Activated naive CD8-positive, alpha-beta T cell (primary cell): ENCODE measurements around the gene EPHA6.

Source experiments
- H3K27ac Mint-ChIP-seq: one replicate; pipeline ENCODE4 v1.8.0; 2021; ENCODE audit warnings: mixed read lengths
- H3K27me3 Mint-ChIP-seq: one replicate; pipeline ENCODE4 v1.8.0; 2021; ENCODE audit warnings: mixed read lengths
- H3K36me3 Mint-ChIP-seq: one replicate; pipeline ENCODE4 v1.8.0; 2021; ENCODE audit warnings: mixed read lengths
- H3K4me1 Mint-ChIP-seq: one replicate; pipeline ENCODE4 v1.8.0; 2021; ENCODE audit warnings: low read depth, mixed read lengths
- H3K4me3 Mint-ChIP-seq: one replicate; pipeline ENCODE4 v1.8.0; 2021; ENCODE audit warnings: mild to moderate bottlenecking, mixed read lengths
- H3K9me3 Mint-ChIP-seq: one replicate; pipeline ENCODE4 v1.8.0; 2021; ENCODE audit warnings: low read depth, mixed read lengths

The EPHA6 gene

GRCh38 chr3:97692831-97693230, 878.4 kb downstream of the EPHA6 start:
- no peaks in the 10 kb centered on the region for H3K9me3 Mint-ChIP-seq
- peaks cover 8% of the 10 kb centered on the region for H3K27me3 Mint-ChIP-seq
- H3K4me1 Mint-ChIP-seq: no peaks in the 10 kb centered on the region
- H3K36me3 Mint-ChIP-seq: no peaks in the 10 kb centered on the region
- no peak overlapping the region for H3K4me3 Mint-ChIP-seq
- H3K27ac Mint-ChIP-seq: no peak overlapping the region

- no peak overlapping the region for H3K4me3 Mint-ChIP-seq
- no peak overlapping the region for H3K27ac Mint-ChIP-seq
- H3K9me3 Mint-ChIP-seq: no peaks in the 10 kb centered on the region
- H3K36me3 Mint-ChIP-seq: no peaks in the 10 kb centered on the region
- peaks cover 6% of the 10 kb centered on the region for H3K27me3 Mint-ChIP-seq
- H3K4me1 Mint-ChIP-seq: no peaks in the 10 kb centered on the region
Observed at GRCh38 chr3:97694876-97695275, 880.5 kb downstream of the EPHA6 start.

GRCh38 chr3:97698691-97699090, 884.3 kb downstream of the EPHA6 start:
- H3K36me3 Mint-ChIP-seq: no peaks in the 10 kb centered on the region
- no peaks in the 10 kb centered on the region for H3K4me1 Mint-ChIP-seq
- H3K27me3 Mint-ChIP-seq: peaks cover 4% of the 10 kb centered on the region
- no peak overlapping the region for H3K27ac Mint-ChIP-seq
- H3K4me3 Mint-ChIP-seq: no peak overlapping the region
- H3K9me3 Mint-ChIP-seq: no peaks in the 10 kb centered on the region

DNA sequence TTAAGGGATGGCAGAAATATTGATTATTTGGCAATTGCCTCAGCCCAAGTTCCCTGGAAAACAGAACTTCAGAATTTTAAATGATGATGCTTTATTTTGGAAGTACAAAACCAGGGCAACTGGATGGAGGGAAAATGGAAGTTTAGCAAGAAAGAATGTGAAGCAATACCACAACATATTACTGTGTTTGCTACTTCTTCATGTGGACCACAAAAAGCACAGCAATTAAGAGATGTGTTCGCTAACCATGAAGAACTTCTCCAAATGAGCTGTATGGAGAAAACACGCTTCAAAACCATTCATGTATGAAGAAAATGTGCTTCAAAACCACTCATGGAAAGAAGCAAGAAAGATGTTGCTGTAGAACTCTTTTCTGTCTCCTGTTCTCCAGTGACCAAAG, 885.5 kb downstream of the EPHA6 start:
- no peaks in the 10 kb centered on the region for H3K4me1 Mint-ChIP-seq
- H3K4me3 Mint-ChIP-seq: no peak overlapping the region
- H3K36me3 Mint-ChIP-seq: no peaks in the 10 kb centered on the region
- H3K27ac Mint-ChIP-seq: no peak overlapping the region
- no peaks in the 10 kb centered on the region for H3K9me3 Mint-ChIP-seq
- H3K27me3 Mint-ChIP-seq: peaks cover 2% of the 10 kb centered on the region

- Mint-ChIP-seq H3K4me3 (no peak overlapping the region), H3K36me3 (no peaks in the 10 kb centered on the region), H3K27ac (no peak overlapping the region), H3K27me3 (peaks cover 6% of the 10 kb centered on the region), H3K9me3 (no peaks in the 10 kb centered on the region), H3K4me1 (no peaks in the 10 kb centered on the region)
Observed at GRCh38 chr3:97705764-97706163, 891.4 kb downstream of the EPHA6 start.

- Mint-ChIP-seq H3K4me3 (no peak overlapping the region), H3K27ac (no peak overlapping the region), H3K27me3 (peaks cover 6% of the 10 kb centered on the region), H3K4me1 (no peaks in the 10 kb centered on the region), H3K36me3 (no peaks in the 10 kb centered on the region), H3K9me3 (no peaks in the 10 kb centered on the region)
Observed at GRCh38 chr3:97706226-97706625, 891.8 kb downstream of the EPHA6 start.

- H3K9me3 Mint-ChIP-seq: no peaks in the 10 kb centered on the region
Observed at GRCh38 chr3:97711654-97712053, 897.3 kb downstream of the EPHA6 start.

DNA sequence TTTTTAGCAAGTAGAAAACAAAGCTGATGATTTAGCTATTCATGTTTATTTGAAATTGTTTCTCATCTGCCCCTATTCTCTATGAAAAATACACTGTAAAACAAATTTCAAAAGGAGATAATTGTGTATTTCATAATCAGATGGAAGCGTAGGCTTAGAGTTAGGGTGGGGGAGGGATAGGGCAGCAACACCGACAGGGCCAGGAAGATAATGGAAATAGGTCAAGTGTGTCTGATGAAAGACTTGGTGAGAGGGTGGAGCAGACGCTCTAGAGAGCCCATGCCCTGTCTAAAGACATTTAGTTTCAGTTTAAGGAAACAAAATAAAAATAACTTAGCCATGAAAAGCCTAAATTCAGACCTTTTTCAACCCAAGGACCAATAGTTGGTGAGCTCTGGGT, 898.5 kb downstream of the EPHA6 start:
- Mint-ChIP-seq H3K27ac (no peak overlapping the region), H3K4me1 (no peaks in the 10 kb centered on the region), H3K9me3 (no peaks in the 10 kb centered on the region), H3K4me3 (no peak overlapping the region), H3K36me3 (no peaks in the 10 kb centered on the region), H3K27me3 (peaks cover 12% of the 10 kb centered on the region)

More at GRCh38 chr3:97711654-97712053, 897.3 kb downstream of the EPHA6 start:
- Mint-ChIP-seq H3K36me3 (no peaks in the 10 kb centered on the region), H3K4me1 (no peaks in the 10 kb centered on the region), H3K4me3 (no peak overlapping the region), H3K27me3 (peaks cover 14% of the 10 kb centered on the region), H3K27ac (no peak overlapping the region)

GRCh38 chr3:97713634-97714033, 899.2 kb downstream of the EPHA6 start:
- Mint-ChIP-seq H3K27ac (no peak overlapping the region), H3K4me3 (no peak overlapping the region), H3K4me1 (no peaks in the 10 kb centered on the region), H3K36me3 (no peaks in the 10 kb centered on the region), H3K27me3 (peaks cover 12% of the 10 kb centered on the region), H3K9me3 (no peaks in the 10 kb centered on the region)

DNA sequence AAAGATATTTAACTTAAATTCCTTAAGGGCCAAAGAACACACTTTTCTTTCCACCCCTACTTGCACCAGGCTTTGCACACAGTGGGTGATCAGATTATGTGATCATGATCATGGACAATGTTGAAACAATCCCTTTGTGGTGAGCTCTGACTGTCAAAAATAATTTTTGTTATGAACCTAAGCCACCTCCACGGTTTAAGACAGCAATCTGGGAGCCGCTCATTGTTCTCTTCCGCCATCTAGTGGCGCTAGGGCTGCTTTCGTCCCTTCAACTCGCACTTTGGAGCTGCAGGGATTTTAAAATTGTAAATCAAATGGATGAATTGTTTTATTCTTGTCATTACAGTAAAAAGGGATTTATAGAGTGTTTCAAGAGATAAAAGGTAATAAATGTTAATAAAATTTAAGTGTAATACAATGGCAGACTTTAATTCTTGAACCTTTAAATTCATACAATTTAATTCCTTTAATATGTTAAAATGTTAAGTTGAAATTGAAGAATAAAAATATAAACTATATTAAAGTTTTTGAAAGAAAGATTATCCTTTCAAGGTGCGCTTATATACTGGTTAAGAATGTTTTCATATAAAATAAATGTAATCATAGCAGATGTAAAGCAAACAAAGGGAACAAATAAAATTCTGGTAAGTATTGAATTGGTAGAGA, 904.9 kb downstream of the EPHA6 start:
- Mint-ChIP-seq H3K36me3 (no peaks in the 10 kb centered on the region), H3K9me3 (no peaks in the 10 kb centered on the region), H3K4me3 (peak overlapping the region; percentile 10), H3K27me3 (peaks cover 3% of the 10 kb centered on the region), H3K27ac (no peak overlapping the region), H3K4me1 (no peaks in the 10 kb centered on the region)

DNA sequence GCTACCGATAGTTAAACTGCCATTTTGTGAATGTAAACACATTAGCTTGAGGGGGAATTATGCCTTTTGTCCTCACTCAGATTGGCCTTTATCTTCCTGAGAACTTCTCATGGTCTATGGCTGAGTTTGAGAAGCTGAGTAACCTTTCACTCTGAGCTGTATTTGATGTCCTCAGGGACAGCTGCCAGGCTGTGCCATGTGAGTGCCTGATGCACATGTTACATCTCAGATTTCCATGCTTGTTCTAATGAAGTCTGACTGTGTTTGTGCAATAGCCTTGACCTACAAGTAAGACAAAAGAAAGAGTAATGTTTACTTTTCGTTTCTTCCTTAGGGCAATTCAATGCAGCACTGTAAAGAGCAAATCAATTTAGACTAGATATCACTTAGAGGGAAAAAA, 906.0 kb downstream of the EPHA6 start:
- Mint-ChIP-seq H3K27ac (no peak overlapping the region), H3K36me3 (no peaks in the 10 kb centered on the region), H3K4me3 (no peak overlapping the region), H3K9me3 (no peaks in the 10 kb centered on the region), H3K27me3 (peaks cover 3% of the 10 kb centered on the region), H3K4me1 (no peaks in the 10 kb centered on the region)

- H3K4me3 Mint-ChIP-seq: no peak overlapping the region
- H3K9me3 Mint-ChIP-seq: no peaks in the 10 kb centered on the region
- H3K4me1 Mint-ChIP-seq: no peaks in the 10 kb centered on the region
- H3K36me3 Mint-ChIP-seq: no peaks in the 10 kb centered on the region
- H3K27ac Mint-ChIP-seq: no peak overlapping the region
- H3K27me3 Mint-ChIP-seq: no peaks in the 10 kb centered on the region
Observed at GRCh38 chr3:97721446-97721845, 907.1 kb downstream of the EPHA6 start.

DNA sequence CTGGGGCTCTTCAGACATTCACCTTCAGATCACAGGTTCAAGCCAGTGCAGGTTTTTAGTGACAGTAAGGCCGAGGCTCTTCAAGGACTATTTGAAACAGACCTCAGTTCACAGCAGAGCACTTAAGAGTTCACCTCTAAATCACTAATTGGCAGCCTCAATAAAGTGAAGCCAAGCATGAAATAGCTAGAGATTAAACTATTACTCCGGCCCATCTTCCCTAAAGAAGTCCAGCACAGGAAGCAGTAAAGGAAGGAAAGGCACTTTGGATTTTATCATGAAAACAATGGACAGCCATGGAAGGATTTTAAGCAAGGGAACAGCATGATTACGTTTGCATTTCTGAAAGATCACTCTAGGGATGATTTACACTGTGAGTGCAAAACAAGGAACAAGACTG, 922.5 kb downstream of the EPHA6 start:
- Mint-ChIP-seq H3K4me3 (no peak overlapping the region), H3K27me3 (peaks cover 8% of the 10 kb centered on the region), H3K36me3 (no peaks in the 10 kb centered on the region), H3K27ac (no peak overlapping the region), H3K9me3 (no peaks in the 10 kb centered on the region), H3K4me1 (no peaks in the 10 kb centered on the region)

DNA sequence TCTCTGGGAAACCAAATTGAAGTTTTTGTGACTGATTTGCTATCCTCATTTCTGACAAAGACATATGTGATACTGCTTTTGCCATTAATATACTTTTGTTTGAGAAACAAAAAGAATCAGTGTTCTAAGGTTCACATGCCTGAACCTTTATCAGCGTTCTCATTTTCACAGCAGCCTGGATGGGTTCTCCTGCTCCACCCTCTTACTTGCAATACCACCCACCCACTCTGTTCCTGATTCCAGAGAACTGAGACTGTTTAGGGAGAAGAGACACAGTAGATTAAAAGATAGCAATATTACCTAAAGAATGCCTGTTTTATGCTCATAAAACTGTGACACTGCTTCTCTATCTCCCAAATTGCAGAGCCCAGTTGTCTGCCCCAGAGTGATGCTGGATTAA, 924.4 kb downstream of the EPHA6 start:
- no peak overlapping the region for H3K27ac Mint-ChIP-seq
- H3K36me3 Mint-ChIP-seq: no peaks in the 10 kb centered on the region
- H3K27me3 Mint-ChIP-seq: peaks cover 6% of the 10 kb centered on the region
- no peak overlapping the region for H3K4me3 Mint-ChIP-seq
- H3K9me3 Mint-ChIP-seq: no peaks in the 10 kb centered on the region
- no peaks in the 10 kb centered on the region for H3K4me1 Mint-ChIP-seq

GRCh38 chr3:97742036-97742435, 927.6 kb downstream of the EPHA6 start:
- Mint-ChIP-seq H3K36me3 (no peaks in the 10 kb centered on the region), H3K27me3 (peaks cover 5% of the 10 kb centered on the region), H3K27ac (no peak overlapping the region), H3K4me3 (no peak overlapping the region), H3K9me3 (no peaks in the 10 kb centered on the region), H3K4me1 (no peaks in the 10 kb centered on the region)

GRCh38 chr3:97744289-97744688, 929.9 kb downstream of the EPHA6 start:
- no peaks in the 10 kb centered on the region for H3K9me3 Mint-ChIP-seq
- H3K4me1 Mint-ChIP-seq: no peaks in the 10 kb centered on the region
- no peak overlapping the region for H3K27ac Mint-ChIP-seq
- H3K4me3 Mint-ChIP-seq: no peak overlapping the region
- H3K27me3 Mint-ChIP-seq: peaks cover 3% of the 10 kb centered on the region
- H3K36me3 Mint-ChIP-seq: no peaks in the 10 kb centered on the region
